HG03175 (cell line): ENCODE data around the gene VPS13D.

ENCODE experiments used
- ATAC-seq: cut with Tn5 transposase; IDR thresholded peaks from one replicate; pipeline ENCODE4 v1.9.1; 2021; ENCODE audit warnings: mild to moderate bottlenecking, moderate library complexity; ENCODE audit not compliant: unreplicated experiment

VPS13D gene

DNA sequence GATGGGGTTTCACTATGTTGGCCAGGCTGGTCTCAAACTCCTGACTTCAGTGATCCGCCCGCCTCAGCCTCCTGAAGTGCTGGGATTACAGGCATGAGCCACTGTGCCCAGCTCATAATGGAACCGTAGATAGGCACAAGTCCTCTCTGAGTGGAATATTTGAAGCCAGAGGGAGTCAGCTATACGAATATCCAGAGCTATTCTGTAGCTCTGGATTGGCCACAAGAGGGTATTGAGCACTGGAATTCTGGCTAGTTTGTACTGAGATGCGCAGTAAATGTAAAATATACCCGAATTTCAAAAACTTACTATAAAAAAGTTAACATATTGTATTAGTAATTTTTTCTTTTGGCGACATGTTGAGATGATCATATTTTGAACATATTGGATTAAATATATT lies 851 bp upstream of the VPS13D start:
- no peak for ATAC-seq

GRCh38 chr1:12229386-12229834 lies 420 bp upstream of the VPS13D start:
- ATAC-seq, result no peak

GRCh38 chr1:12230549-12231275 lies 882 bp downstream of the VPS13D start:
- ATAC-seq, result peak; percentile 18

DNA sequence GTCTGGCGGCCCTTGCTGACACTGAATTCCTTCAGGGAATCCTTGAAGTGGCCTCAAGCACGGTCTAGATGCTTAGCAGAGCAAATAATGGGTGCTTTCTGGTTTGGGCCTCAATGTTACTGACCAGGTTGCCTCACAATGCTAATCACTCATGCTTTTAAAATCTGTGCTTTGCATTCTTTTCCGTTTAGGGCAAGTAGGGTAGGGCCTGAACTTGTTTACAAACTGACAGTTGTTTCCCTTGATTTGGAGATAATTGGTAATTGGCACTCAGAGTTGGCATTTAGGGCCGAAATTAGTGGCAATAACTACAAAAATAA lies 1.4 kb downstream of the VPS13D start:
- ATAC-seq, result no peak

- no peak for ATAC-seq
Measured at GRCh38 chr1:12232221-12232620, 2.4 kb downstream of the VPS13D start.

DNA sequence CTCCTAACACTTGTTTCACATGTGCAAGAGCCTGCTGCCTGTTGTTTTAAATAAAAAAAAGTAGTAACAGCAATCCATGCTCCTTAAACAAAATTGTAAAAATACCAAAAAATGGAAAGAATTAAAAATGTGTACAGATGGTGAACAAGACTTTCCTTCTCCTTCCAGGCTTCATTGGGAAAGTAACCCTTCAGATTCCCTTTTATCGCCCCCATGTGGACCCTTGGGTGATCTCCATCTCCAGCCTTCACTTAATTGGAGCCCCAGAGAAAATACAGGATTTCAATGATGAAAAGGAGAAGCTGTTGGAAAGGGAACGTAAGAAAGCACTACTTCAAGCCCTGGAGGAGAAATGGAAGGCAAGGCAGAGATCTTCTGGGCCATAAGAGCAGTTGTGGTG lies 14.2 kb downstream of the VPS13D start:
- ATAC-seq, result no peak

GRCh38 chr1:12244585-12244984 lies 14.8 kb downstream of the VPS13D start:
- ATAC-seq, result no peak

DNA sequence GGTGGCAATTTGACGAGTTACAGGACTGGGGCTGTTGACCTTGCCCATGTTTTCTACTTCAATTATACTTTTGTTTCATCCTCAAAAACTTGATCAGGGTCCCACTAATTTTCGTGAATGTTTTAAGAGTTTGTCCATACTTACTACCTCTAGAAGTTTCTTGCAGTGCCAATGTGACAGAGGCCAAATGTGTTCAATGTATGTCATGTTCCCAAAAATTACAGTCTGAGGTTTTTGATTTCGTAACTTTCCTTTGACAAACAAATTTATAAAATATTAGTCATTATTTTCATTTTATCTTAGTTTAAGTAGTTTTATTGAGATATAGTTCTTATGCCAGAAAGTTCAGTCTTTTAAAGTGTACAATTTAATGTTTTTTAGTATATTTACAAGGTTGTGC lies 15.3 kb downstream of the VPS13D start:
- ATAC-seq, result no peak

DNA sequence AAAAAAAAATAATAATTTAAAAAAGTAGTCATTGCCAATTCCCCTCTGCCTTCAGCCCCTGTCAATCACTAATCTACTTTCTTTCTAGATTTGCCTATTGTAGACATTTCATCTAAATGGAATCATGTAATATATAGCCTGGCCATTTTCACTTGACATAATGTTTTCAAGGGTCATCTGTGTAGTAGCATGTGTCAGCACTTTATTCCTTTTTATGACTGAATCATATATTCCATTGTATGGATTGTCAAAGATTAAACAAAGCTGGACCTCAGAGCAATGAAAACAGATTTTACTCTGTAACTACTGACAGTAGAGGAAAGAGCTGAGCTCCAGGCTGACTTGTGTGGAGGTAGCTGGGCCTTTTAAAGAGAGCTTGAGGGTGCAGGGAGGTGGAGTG lies 15.9 kb downstream of the VPS13D start:
- ATAC-seq, result no peak

GRCh38 chr1:12246584-12246983 lies 16.8 kb downstream of the VPS13D start:
- ATAC-seq, result no peak

DNA sequence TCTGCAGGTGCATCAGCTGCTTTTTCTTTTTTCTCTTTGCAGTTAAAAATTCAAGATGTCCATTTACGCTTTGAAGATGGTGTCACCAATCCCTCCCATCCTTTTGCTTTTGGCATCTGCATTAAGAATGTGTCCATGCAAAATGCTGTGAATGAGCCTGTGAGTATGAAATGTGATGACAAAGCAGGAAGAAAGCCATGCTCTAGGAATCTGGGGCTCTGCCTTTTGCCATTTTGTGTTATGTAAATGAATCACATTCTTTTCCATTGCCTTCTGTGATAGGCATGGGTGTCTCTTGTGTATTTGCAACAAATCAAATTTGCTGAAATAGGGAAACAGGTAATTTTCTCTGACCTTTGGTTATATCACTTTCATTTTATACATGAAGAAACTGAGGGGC lies 19.4 kb downstream of the VPS13D start:
- ATAC-seq, result no peak

DNA sequence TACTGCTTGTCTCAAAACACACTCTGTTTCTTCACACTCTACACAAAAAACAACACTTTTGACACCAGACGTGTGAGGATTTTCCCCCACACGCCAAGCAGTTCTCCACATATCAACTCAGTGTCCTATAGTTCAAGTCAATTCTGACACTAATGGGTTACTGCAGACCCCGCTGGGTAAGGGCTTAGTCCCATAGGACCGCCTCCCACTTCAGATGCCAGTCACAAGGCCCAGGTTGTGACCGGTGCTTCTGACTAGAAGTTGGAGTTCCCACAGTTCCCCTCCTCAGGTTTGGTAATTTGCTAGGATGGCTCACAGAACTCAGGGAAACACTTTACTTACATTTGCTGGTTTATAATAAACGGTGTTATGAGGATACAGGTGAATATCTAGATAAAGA lies 19.9 kb downstream of the VPS13D start:
- no peak for ATAC-seq

DNA sequence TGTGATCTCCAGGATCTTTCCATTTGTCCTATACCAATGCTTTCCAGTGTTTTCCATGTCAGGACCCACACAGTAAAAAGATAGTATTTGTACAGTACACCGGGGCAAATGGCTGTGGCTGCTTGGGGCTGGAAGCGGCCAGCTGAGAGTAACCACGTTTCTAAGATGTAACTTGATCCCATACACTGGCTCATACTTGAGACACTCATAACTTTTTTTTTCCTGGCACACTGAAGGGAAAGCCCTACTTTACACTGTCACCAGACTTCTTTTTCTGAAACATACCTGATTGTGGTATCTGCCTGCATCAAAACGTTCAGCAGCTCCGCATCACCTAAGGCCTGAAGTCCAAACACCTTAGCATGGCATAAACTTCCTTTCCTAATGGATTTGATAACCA lies 21.6 kb downstream of the VPS13D start:
- no peak for ATAC-seq

GRCh38 chr1:12255913-12256312 lies 26.1 kb downstream of the VPS13D start:
- ATAC-seq, result no peak

DNA sequence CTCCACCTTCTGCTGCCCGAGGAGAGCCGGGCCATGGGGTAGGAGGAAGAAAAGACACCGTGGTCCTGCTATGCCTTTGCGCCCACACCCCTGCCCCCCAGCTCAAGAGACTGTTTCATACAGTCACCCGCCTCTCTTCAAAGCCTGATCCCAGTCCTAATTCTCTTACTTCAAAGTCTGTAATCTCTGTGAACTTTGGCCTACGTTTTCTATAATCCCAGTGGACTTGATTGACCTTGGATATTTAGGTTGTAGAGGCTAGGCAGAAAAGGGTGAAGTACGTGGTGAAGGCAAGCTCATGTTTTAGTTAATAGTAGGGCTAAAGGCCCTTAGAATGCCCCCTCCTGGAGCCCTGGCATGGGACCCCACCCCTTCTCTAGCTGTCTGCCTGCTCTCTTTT lies 28.4 kb downstream of the VPS13D start:
- ATAC-seq, result no peak

GRCh38 chr1:12269351-12269750 lies 39.5 kb downstream of the VPS13D start:
- no peak for ATAC-seq

DNA sequence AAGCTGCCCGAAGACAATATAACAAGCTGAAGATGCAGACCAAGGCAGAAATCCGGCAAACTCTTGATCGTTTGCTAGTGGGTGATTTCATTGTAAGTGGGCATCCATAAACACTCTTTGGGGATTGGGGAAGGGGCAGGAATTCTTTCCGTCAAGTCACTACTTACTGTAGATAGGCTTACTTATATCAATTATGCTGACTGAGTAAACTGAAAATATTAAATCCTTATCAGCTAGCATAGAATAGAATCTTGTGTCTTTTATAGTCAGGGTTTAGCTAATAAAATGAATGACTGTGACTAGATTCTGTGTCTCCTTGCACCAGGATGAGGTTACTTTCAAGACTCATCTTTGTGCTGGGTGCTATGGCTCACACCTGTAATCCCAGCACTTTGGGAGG lies 41.2 kb downstream of the VPS13D start:
- no peak for ATAC-seq

DNA sequence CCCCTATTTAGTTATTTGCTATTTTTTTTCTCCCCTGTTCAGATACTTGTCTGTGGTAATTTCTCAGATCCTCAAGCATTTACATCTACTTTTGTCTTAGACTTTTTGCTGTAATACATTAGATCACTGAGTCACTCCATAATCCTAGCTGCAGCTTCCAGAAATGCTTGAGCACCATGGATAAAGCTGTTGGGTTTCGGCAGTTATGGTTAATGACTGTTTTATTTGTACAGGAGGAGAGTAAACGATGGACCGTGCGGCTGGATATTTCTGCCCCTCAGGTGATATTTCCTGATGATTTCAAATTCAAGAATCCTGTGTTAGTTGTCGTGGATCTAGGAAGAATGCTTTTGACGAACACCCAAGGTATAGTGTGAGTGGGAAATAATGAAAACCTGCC lies 42.9 kb downstream of the VPS13D start:
- no peak for ATAC-seq

- ATAC-seq, result no peak
Measured at GRCh38 chr1:12275370-12275769, 45.5 kb downstream of the VPS13D start.

- no peak for ATAC-seq
Measured at GRCh38 chr1:12276225-12276624, 46.4 kb downstream of the VPS13D start.

- no peak for ATAC-seq
Measured at GRCh38 chr1:12279003-12279402, 49.2 kb downstream of the VPS13D start.

GRCh38 chr1:12279728-12280464 lies 50.1 kb downstream of the VPS13D start:
- ATAC-seq, result no peak

GRCh38 chr1:12282142-12282541 lies 52.3 kb downstream of the VPS13D start:
- no peak for ATAC-seq
